HG03045 (cell line): ENCODE results near the gene ASMTL.

ENCODE experiments used
- ATAC-seq: cut with Tn5 transposase; IDR thresholded peaks from one replicate; pipeline ENCODE4 v1.9.1; 2021; ENCODE audit warnings: mild to moderate bottlenecking, moderate library complexity; ENCODE audit not compliant: unreplicated experiment

ASMTL gene

GRCh38 chrX:1358793-1359476 is 93.8 kb downstream of the ASMTL start:
- no peak for ATAC-seq

DNA sequence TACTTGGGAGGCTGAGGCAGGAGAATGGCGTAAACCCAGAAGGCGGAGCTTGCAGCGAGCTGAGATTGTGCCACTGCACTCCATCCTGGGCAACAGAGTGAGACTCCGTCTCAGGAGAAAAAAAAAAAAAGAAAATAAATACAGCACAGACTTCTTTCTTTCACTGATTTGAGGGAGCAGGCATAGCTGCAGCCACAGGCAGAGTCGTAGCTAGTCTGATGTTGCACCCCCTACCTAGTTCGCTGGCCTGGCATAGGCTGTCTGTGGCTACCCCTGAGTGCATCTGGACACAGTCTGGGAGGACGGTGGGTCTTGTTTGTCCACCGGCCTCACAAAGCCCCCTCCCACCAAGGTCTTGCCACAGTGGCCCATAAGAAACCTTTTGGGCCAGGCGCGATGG is 94.7 kb downstream of the ASMTL start:
- no peak for ATAC-seq

DNA sequence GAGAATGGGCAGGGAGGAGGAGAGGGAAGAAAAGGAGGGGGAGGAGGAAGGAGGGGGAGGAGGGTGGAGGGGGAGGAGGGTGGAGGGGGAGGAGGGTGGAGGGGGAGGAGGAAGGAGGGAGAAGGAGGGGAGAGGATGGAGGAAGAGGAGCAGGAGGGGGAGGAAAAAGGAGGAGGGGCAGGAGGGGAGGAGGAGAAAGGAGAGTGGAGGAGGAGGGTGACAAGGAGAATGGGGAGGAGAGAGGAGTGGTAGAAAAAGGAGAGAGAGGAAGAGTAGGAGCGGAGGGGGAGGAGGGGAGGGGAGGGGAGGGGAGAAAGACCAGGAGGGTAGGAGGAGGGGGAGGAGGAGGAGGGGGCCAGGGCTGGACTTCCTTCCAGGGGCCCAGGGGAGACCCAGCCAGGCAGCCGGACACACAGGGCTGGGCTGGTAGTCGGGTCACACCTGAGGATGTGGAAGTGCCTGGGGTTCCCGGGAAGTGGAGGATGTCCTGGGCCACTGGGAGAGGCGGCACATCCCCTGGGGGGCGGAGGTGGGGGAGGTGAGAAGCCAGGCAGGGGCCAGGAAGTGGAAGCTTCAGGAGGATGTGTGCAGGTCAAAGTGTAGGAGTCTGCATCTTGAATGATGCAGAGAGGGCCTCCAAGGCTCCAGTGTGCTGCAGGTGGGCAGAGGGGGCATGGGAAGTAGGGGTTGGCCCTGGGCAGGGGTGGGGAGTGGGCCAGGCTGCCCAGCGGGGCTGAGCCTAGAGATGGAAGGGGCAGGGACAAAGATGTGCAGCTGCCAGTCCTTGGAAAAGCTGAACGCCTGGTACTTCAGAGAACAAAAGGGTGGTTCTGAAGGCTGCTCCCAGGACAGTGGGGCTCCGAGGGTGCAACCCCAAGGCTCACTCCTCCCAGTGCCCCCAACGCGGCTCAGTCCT is 97.3 kb downstream of the ASMTL start:
- no peak for ATAC-seq

GRCh38 chrX:1354036-1355019 is 98.4 kb downstream of the ASMTL start:
- no peak for ATAC-seq
